Osteocyte (in vitro differentiated cells): ENCODE data around the gene CDC42EP1. TPM values are rescaled to one million over a fixed set of nuclear protein-coding genes. Genes with fewer than 3 reads are reported as not detected.

Source experiments
- DNase-seq: peaks from one replicate; pipeline ENCODE4 v3.0.0; 2021; ENCODE audit warnings: mixed read lengths; ENCODE audit not compliant: unreplicated experiment; ENCODE audit errors: extremely low spot score
- H3K27ac Mint-ChIP-seq: one replicate; pipeline ENCODE4 v1.8.0; 2021; ENCODE audit warnings: mild to moderate bottlenecking, mixed read lengths; ENCODE audit not compliant: unreplicated experiment
- H3K27me3 Mint-ChIP-seq: one replicate; pipeline ENCODE4 v1.8.0; 2021; ENCODE audit warnings: mixed read lengths; ENCODE audit not compliant: unreplicated experiment
- H3K36me3 Mint-ChIP-seq: one replicate; pipeline ENCODE4 v1.8.0; 2021; ENCODE audit warnings: mixed read lengths; ENCODE audit not compliant: unreplicated experiment
- H3K4me1 Mint-ChIP-seq: one replicate; pipeline ENCODE4 v1.8.0; 2021; ENCODE audit warnings: mixed read lengths; ENCODE audit not compliant: unreplicated experiment
- H3K4me3 Mint-ChIP-seq: one replicate; pipeline ENCODE4 v1.8.0; 2021; ENCODE audit warnings: mild to moderate bottlenecking, moderate library complexity, mixed read lengths; ENCODE audit not compliant: unreplicated experiment
- H3K9me3 Mint-ChIP-seq: one replicate; pipeline ENCODE4 v1.8.0; 2021; ENCODE audit warnings: mixed read lengths; ENCODE audit not compliant: unreplicated experiment
- CTCF ChIP-seq: fragments of 200-600 bp; sonication (generic); IDR thresholded peaks from 2 replicates; pipeline ENCODE4 v1.5.0; 2021; ENCODE audit warnings: antibody characterized with exemption, mild to moderate bottlenecking, moderate library complexity
- long read RNA-seq: library from polyadenylated mRNA; unstranded; transcript quantifications from one replicate; pipeline ENCODE4 v2.0.0, GENCODE V29; 2021
- total RNA-seq: library from RNA; stranded (reverse); gene quantifications from 2 replicates; pipeline ENCODE4 v1.2.1, GENCODE V29; 2021

The CDC42EP1 gene
- 282 and 283 TPM in 2 replicates for total RNA-seq
- long read RNA-seq, partial matches to known transcripts = 0 of 1 reads
- long read RNA-seq, other reads (novel, unspliced or antisense) = 1 of 1 reads

- H3K27me3 Mint-ChIP-seq = no peaks in the 10 kb centered on the region
- peak within 1 kb of the TSS; percentile 86 for H3K4me3 Mint-ChIP-seq
Measured at GRCh38 chr22:37559901-37560607, at the start of gene CDC42EP1. Gene CDC42EP1, plus strand, starts transcription at chr22:37560480. Its CDS starts 5,870 bp downstream, at chr22:37566350.

GRCh38 chr22:37511395-37512104 lies 48.7 kb upstream of the CDC42EP1 start:
- Mint-ChIP-seq H3K4me1 (peaks cover 64% of the 10 kb centered on the region), H3K9me3 (peaks cover 3% of the 10 kb centered on the region), H3K27ac (peak overlapping the region; percentile 92), H3K36me3 (peaks cover 23% of the 10 kb centered on the region), H3K4me3 (no peak overlapping the region), H3K27me3 (no peaks in the 10 kb centered on the region)
- TF ChIP-seq CTCF = no peak
- DNase-seq = no peak

More at GRCh38 chr22:37559901-37560607, at the start of gene CDC42EP1:
- DNase-seq = peak; percentile 88
- TF ChIP-seq CTCF = no peak
- Mint-ChIP-seq H3K4me1 (peaks cover 71% of the 10 kb centered on the region), H3K36me3 (peaks cover 6% of the 10 kb centered on the region), H3K27ac (peak within 1 kb of the TSS; percentile 90), H3K9me3 (no peaks in the 10 kb centered on the region)

- no peak for DNase-seq
- Mint-ChIP-seq H3K4me3 (no peak overlapping the region), H3K27me3 (no peaks in the 10 kb centered on the region), H3K27ac (peak overlapping the region; percentile 56), H3K36me3 (peaks cover 20% of the 10 kb centered on the region), H3K4me1 (peaks cover 74% of the 10 kb centered on the region), H3K9me3 (peaks cover 3% of the 10 kb centered on the region)
- TF ChIP-seq CTCF = no peak
Measured at GRCh38 chr22:37514526-37515051, 45.7 kb upstream of the CDC42EP1 start.

- Mint-ChIP-seq H3K4me1 (peaks cover 69% of the 10 kb centered on the region), H3K27ac (no peak overlapping the region), H3K36me3 (peaks cover 20% of the 10 kb centered on the region), H3K4me3 (no peak overlapping the region), H3K9me3 (peaks cover 3% of the 10 kb centered on the region), H3K27me3 (no peaks in the 10 kb centered on the region)
- no peak for DNase-seq
- no peak for TF ChIP-seq CTCF
Measured at GRCh38 chr22:37515901-37516300, 44.4 kb upstream of the CDC42EP1 start.

- Mint-ChIP-seq H3K27me3 (no peaks in the 10 kb centered on the region), H3K9me3 (peaks cover 3% of the 10 kb centered on the region), H3K36me3 (peaks cover 19% of the 10 kb centered on the region), H3K4me3 (peak overlapping the region; percentile 10), H3K4me1 (peaks cover 70% of the 10 kb centered on the region), H3K27ac (no peak overlapping the region)
- no peak for TF ChIP-seq CTCF
- DNase-seq = no peak
Measured at GRCh38 chr22:37516456-37516855, 43.8 kb upstream of the CDC42EP1 start.
